HepG2 (cell line): ENCODE data around the gene METTL6. TPM values are rescaled to one million over a fixed set of nuclear protein-coding genes. Genes with fewer than 3 reads are reported as not detected.

Experiments
- AHDC1 ChIP-seq: sonication (generic); formaldehyde crosslinking; IDR thresholded peaks from 2 replicates; pipeline ENCODE4 v1.5.1; 2020; ENCODE audit warnings: mild to moderate bottlenecking, missing genetic modification reagents, borderline replicate concordance
- NR0B2 ChIP-seq: sonication (generic); formaldehyde crosslinking; IDR thresholded peaks from 2 replicates; pipeline ENCODE4 v1.4.0; 2020; ENCODE audit warnings: mild to moderate bottlenecking, missing genetic modification reagents
- PAXIP1 ChIP-seq: sonication (generic); formaldehyde crosslinking; conservative IDR thresholded peaks from 2 replicates; pipeline ENCODE4 v1.4.0; 2020; ENCODE audit warnings: mild to moderate bottlenecking, missing genetic modification reagents, moderate library complexity
- TFE3 ChIP-seq: IDR thresholded peaks from 2 replicates; pipeline ENCODE4 v1.6.1; 2016
- ZMYM2 ChIP-seq: sonication (generic); formaldehyde crosslinking; IDR thresholded peaks from 2 replicates; pipeline ENCODE4 v1.8.0; 2022; ENCODE audit warnings: mild to moderate bottlenecking, missing genetic modification reagents
- ZNF142 ChIP-seq: sonication (generic); formaldehyde crosslinking; IDR thresholded peaks from 2 replicates; pipeline ENCODE4 v1.4.0; 2020; ENCODE audit warnings: missing genetic modification reagents
- polyA plus RNA-seq, 8 experiments: library from polyadenylated mRNA; depleted of rRNA in 3 of 8; stranded (reverse) in 7 of 8; unstranded in 1 of 8; fragments of >200 nt; fragmentation: Illumina TruSeq in 4 of 8; extraction: Trizol in 4 of 8; gene quantifications; 2 replicates each; pipeline versions ENCODE4 v1.2.1 to v1.2.3, GENCODE V29; 2011 to 2016; ENCODE audit warnings: low read depth in 4 of 8, missing spikeins in 1 of 8, mixed read lengths in 1 of 8; ENCODE audit not compliant: insufficient read depth in 1 of 8
- total RNA-seq, 5 experiments: library from RNA; depleted of rRNA; stranded (reverse); fragments of >200 nt; fragmentation: Illumina TruSeq; extraction: Trizol; gene quantifications; 2 replicates each; pipeline ENCODE4 v1.2.3, GENCODE V29; 2016; ENCODE audit warnings: low read depth in 1 of 5

Gene METTL6
- total and polyA plus RNA-seq, 2 of the 13 experiments (the other 11 are each of a cell fraction or from before 2014, with no cell fraction given): 17.2 to 29.4 TPM

GRCh38 chr3:15427981-15428380, 637 bp upstream of the METTL6 start (continued):
- TF ChIP-seq ZNF142: 0 out of 2 replicates have a peak, but pooled peaks have one; percentile 10
- peak; percentile 17; the same call in 1 of the 2 replicates for TF ChIP-seq PAXIP1
- no peak for TF ChIP-seq NR0B2
- 0 out of 2 replicates have a peak, but pooled peaks have one; percentile 4 for TF ChIP-seq ZMYM2 (CRISPR knock-in tag)
- TF ChIP-seq TFE3: no peak
- TF ChIP-seq AHDC1 (CRISPR knock-in tag): 0 out of 2 replicates have a peak, but pooled peaks have one; percentile 5
